SK-N-MC (cell line): Measurements from ENCODE around the gene CD1E.

Experiments used
- EZH2 ChIP-seq: fragments of 200-600 bp; sonication (generic); IDR thresholded peaks from one replicate; pipeline ENCODE4 v1.6.1; 2017; ENCODE audit warnings: antibody characterized with exemption
- POLR2AphosphoS5 ChIP-seq: IDR thresholded peaks from 2 replicates; pipeline ENCODE4 v1.6.1; 2012; ENCODE audit warnings: mild to moderate bottlenecking, low read depth, low read length, borderline replicate concordance

- no peak for TF ChIP-seq POLR2AphosphoS5
- no peak for TF ChIP-seq EZH2
Observed at GRCh38 chr1:158366783-158367182, 13.1 kb downstream of the CD1E start.
